ENCODE data around the gene RXRA.

RXRA gene

GRCh38 chr9:134303601-134304000 lies 22.7 kb upstream of the RXRA start:
- TF ChIP-seq POLR2AphosphoS5 (IDR thresholded peaks at IDR 0.05; ENCODE audit: low read depth, low read length): no peak
- TF ChIP-seq REST (IDR thresholded peaks at IDR 0.05; ENCODE audit: insufficient read depth in 1 of 2, low read depth in 2 of 2, low read length in 2 of 2): no peak

DNA sequence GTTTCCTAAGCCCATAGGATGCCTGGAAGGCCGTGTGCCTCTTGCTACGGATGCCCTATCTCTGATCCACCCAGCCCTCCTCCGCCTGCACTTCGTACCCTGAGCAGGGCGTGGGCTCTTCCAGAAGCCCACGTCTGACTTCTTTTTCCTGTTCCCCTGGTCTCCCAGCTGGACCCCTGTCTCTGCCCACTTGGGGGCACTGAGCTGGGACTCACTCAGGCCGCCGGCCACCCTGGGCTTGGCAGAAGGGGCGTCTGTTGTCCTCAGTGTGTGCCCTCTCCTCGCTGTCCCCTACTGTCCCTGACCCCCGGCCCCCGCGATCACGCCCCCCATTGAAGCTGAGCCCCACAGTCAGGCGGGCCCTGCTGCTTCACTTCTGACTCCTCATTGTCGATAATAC lies 22.0 kb upstream of the RXRA start:
- TF ChIP-seq REST (IDR thresholded peaks at IDR 0.05; ENCODE audit: insufficient read depth in 1 of 2, low read depth in 2 of 2, low read length in 2 of 2) (no peak), TAF1 (IDR thresholded peaks at IDR 0.05; ENCODE audit: borderline replicate concordance, insufficient read depth, low read length) (no peak), FOXP2 (optimal IDR thresholded peaks at IDR 0.05; ENCODE audit: borderline replicate concordance, extremely low read depth, extremely low read length, insufficient read depth) (no peak), POLR2AphosphoS5 (IDR thresholded peaks at IDR 0.05; ENCODE audit: low read depth, low read length) (no peak), SIN3A (IDR thresholded peaks at IDR 0.05; ENCODE audit: borderline replicate concordance, insufficient read depth, low read length) (no peak)

- TF ChIP-seq SIN3A (IDR thresholded peaks at IDR 0.05; ENCODE audit: borderline replicate concordance, insufficient read depth, low read length): no peak
Observed at GRCh38 chr9:134304690-134305089, 21.6 kb upstream of the RXRA start.

DNA sequence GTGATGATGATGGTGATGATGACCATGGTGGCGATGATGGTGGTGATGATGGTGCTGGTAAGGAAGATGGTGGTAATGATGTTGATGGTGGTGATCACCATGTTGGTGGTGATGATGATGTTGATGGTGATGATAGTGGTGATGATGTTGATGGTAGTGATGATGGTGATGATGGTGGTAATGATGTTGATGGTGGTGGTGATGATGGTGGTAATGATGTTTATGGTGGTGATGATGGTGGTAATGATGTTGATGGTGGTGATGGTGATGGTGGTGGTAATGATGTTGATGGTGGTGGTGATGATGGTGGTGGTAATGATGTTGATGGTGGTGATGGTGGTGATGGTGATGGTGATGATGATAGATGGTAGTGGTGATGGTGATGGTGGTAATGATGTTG lies 20.7 kb upstream of the RXRA start:
- TF ChIP-seq REST (IDR thresholded peaks at IDR 0.05; ENCODE audit: insufficient read depth in 1 of 2, low read depth in 2 of 2, low read length in 2 of 2) (no peak), FOXP2 (optimal IDR thresholded peaks at IDR 0.05; ENCODE audit: borderline replicate concordance, extremely low read depth, extremely low read length, insufficient read depth) (no peak), SIN3A (IDR thresholded peaks at IDR 0.05; ENCODE audit: borderline replicate concordance, insufficient read depth, low read length) (no peak), TAF1 (IDR thresholded peaks at IDR 0.05; ENCODE audit: borderline replicate concordance, insufficient read depth, low read length) (no peak), POLR2AphosphoS5 (IDR thresholded peaks at IDR 0.05; ENCODE audit: low read depth, low read length) (no peak)

- TF ChIP-seq TAF1 (IDR thresholded peaks at IDR 0.05; ENCODE audit: borderline replicate concordance, insufficient read depth, low read length): no peak
- TF ChIP-seq SIN3A (IDR thresholded peaks at IDR 0.05; ENCODE audit: borderline replicate concordance, insufficient read depth, low read length): no peak
- no peak for TF ChIP-seq REST (IDR thresholded peaks at IDR 0.05; ENCODE audit: insufficient read depth in 1 of 2, low read depth in 2 of 2, low read length in 2 of 2)
- no peak for TF ChIP-seq POLR2AphosphoS5 (IDR thresholded peaks at IDR 0.05; ENCODE audit: low read depth, low read length)
- no peak for TF ChIP-seq FOXP2 (optimal IDR thresholded peaks at IDR 0.05; ENCODE audit: borderline replicate concordance, extremely low read depth, extremely low read length, insufficient read depth)
Observed at GRCh38 chr9:134306636-134307600, 19.3 kb upstream of the RXRA start.
